WTC11 (cell line): Measurements from ENCODE around the gene QRICH2.

ENCODE experiments used
- CTCF ChIP-seq: fragments of 200-600 bp; IDR thresholded peaks from 2 replicates; pipeline ENCODE4 v1.8.0; 2022; ENCODE audit warnings: antibody characterized with exemption
- TEAD4 ChIP-seq: sonication (generic); formaldehyde crosslinking; IDR thresholded peaks from 2 replicates; pipeline ENCODE4 v1.8.0; 2022; ENCODE audit warnings: mild to moderate bottlenecking, missing genetic modification reagents

GRCh38 chr17:76307966-76308338 is at the start of gene QRICH2:
- no peak for TF ChIP-seq TEAD4 (CRISPR knock-in tag)
- TF ChIP-seq CTCF = no peak
